Measurements from ENCODE around the gene NR1D1.

DNA sequence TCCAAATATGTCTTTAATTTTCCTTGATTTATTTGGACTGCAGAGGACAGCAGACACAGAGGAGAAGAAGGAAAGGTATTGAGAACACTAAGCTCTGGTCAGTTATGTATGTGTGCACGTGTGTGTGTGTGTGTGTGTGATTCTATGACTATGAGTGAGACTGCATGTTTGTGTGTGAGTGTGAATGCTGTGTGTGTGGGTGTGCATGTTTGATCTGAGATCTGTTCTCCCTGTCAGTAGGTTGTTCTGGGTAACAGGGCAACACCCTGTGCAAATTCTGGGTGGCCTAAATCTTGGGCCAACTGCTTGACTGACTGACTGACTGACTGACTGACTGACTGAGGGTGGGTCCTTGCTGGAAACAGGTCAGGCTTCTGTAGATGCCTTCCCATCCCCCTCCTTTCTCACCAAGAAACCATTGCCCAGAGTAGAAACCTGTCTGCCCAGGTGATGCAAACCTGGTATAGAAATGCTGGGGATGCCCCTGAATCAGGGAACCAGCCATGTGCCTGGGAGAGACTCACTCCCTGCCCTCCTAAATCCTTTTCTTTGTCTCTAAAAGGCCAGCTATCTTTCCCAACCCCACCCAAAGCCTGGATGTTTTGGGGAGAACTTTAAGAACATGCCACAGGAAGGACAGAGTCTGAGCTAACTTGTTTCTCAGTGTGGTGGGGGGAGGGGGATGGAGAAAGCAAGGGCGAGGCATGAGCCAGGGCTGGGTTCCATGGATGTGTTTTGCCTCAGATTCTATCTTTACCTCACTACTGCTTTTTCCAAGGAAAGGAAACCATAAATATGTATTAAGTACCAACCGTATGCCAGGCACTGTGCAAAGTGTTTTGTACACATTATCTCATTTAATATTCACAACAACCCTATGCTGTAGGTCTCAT is 4.5 kb upstream of the NR1D1 start:
- TF ChIP-seq, protein P1, sequence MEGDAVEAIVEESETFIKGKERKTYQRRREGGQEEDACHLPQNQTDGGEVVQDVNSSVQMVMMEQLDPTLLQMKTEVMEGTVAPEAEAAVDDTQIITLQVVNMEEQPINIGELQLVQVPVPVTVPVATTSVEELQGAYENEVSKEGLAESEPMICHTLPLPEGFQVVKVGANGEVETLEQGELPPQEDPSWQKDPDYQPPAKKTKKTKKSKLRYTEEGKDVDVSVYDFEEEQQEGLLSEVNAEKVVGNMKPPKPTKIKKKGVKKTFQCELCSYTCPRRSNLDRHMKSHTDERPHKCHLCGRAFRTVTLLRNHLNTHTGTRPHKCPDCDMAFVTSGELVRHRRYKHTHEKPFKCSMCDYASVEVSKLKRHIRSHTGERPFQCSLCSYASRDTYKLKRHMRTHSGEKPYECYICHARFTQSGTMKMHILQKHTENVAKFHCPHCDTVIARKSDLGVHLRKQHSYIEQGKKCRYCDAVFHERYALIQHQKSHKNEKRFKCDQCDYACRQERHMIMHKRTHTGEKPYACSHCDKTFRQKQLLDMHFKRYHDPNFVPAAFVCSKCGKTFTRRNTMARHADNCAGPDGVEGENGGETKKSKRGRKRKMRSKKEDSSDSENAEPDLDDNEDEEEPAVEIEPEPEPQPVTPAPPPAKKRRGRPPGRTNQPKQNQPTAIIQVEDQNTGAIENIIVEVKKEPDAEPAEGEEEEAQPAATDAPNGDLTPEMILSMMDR (conservative IDR thresholded peaks at IDR 0.05), result no peak
- no peak for TF ChIP-seq EZH2 (IDR thresholded peaks at IDR 0.05; ENCODE audit: low read depth)
